Right lung (tissue), 5 donors: ENCODE data around the gene NXPH3. TPM values are rescaled to one million over a fixed set of nuclear protein-coding genes. Genes with fewer than 3 reads are reported as not detected.

Source experiments
- DNase-seq, 2 donors: peaks; one replicate each; pipeline ENCODE4 v3.0.0-alpha.2; 2013
- polyA plus RNA-seq, 5 donors: library from polyadenylated mRNA; unstranded; fragments of 120-200 nt; gene quantifications; one replicate each; pipeline versions ENCODE4 v1.2.1 to v1.2.3, GENCODE V29; 2013; ENCODE audit warnings: inconsistent platforms in 1 of 5, low replicate concordance in 1 of 5; ENCODE audit not compliant: insufficient read length in 5 of 5, insufficient read depth in 1 of 5

Gene NXPH3
- polyA plus RNA-seq, 5 donors = 0.84 to 1.8 (median 1.2) TPM

DNA sequence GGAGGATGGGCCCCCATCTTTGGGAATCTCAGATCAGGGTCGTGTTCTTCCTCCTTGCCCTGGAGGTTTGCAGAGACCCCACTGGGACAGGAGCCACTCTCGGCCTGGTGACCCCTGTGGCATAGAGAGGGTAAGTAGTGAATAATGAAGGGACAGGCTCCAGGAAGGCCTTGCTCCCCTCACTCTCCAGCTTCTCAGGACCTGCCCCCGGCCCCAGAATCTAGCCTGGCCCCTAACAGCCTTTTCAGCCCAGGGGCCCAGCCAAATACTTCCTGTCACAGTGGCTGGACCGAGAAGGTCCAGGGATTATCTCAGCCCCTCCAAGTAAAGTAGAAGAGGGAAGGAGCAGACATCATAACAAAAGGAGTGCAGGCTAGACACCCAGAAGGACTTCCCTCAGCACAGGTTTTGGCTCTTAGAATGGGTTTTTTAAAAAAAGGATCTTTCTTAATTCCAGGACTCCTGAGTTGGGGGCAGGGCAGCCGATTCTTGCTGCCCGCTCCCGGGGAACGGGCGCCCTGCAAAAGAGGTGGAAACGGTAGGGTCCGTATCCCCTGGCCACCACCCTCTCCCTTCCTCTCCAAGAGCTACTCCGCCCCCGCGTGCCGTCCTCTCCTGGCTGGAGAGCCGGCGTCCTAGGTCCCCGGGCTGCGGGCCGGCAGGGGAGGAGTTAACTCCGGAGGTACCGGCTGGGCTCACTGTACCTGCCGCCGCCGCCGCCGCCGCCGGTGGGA lies 559 bp upstream of the NXPH3 start:
- no peak for DNase-seq

DNA sequence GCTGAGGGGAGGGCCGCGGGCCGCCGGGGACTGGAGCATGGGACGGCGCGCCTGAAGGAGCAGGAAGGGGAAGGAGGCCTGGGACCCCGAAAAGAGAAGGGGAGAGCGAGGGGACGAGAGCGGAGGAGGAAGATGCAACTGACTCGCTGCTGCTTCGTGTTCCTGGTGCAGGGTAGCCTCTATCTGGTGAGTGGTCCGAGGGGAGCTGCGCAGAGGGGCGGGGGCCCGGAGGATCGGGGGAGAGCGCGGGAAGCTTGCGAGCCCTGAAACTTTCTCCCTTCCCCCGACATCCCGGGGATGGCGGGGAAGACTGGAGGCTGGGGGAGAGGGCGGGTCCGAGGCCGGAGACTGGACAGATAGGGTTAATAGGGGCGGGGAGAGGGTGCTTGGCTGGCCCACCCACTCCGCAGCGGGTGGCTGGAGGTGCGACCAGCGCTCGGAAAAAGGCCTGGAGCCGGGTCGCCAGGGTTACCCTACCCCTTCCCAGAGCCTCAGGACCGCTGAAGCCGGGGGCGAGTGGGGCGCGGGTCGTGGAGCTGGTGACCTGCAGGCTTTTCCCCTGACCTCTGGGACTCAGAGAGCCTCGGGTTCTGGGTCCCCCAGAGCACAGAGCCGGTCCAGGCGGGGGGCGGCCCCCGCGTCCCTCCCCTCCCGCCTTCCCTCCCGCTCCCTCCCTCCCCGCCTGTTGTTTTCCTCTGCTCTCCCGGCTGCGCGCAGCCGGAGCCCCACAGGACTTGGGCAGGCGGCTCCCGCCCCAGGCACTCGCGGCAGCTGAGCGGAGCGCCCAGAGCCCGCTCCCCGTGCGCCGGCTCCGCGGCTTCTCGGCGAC lies 631 bp downstream of the NXPH3 start:
- DNase-seq = peak in 1 of 2 donors; percentile 40

DNA sequence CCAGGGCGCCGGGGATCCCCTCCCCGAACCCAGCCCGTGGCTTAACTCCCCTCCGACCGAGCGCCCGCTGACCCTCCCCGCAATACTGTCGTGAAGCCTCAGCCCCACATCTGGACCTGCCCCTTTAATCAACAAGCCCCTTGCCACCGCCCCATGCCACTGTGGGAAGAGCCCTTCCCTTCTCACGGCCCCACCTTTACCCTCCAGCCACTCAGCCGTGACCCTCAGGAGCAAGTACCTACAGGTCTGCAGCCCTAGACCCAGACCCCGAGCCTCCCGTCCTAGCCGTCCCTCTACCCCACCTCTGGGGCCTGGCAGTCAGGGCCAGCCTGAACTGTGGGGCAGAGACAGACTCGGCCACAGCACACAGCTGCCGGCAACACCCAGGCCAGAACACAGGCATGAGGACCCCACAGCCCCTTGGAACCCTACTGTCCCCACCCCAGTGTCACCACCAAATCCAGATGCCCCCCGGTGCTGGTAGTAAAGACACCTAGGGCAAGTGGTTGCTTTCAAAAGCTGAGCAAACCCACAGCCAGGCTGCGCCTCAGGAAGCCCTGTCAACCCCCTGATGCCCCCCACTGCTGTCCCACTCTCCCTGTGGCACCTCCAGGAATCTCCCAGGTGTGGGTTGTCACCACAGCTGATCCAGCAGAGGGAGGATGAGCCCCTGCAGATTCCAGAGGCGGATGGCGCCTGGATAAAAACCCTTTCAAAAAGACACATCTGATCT lies 1.4 kb downstream of the NXPH3 start:
- DNase-seq = no peak

DNA sequence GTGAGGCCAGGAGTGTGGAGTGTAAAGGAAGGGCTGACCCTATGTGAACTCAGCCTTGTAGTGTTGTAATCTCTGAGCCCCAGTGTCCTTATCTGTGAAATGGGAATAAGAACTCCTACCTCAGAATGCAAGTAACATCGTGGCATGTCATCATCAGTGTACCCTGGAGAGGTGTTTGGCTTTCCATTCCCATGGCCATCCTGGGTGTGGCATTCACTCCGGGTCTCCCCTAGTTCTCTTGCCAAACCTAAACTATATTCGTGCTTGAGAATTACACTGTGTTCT lies 1.9 kb downstream of the NXPH3 start:
- DNase-seq = no peak

DNA sequence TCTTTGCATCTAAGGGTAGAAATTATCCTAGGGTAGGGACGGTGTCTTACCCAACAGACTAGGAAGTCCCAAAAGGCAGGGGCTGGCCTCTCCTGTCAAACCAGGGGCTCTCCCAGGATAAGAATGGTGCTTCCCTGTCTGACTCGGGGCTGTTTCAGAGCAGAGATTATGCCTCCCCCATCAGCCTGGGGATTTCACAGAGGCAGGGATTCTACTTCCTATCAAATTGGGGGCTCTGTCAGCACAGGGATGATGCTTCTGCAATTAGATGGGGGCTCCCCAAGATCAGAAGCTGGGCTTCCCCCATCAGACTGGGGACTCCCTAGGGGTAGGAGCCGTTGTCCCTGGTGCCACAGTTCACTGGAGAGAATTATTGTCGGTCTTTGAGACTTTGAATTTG lies 2.3 kb downstream of the NXPH3 start:
- DNase-seq = no peak

DNA sequence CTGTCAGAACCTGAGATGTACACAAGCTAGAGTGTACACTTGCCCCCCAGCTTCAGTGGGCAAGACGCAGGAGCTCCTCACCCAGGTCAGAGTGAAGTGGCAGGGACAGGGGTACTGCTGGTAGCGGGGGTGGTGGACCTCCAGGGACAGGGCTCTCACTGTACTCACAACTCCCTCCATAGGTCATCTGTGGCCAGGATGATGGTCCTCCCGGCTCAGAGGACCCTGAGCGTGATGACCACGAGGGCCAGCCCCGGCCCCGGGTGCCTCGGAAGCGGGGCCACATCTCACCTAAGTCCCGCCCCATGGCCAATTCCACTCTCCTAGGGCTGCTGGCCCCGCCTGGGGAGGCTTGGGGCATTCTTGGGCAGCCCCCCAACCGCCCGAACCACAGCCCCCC lies 2.7 kb downstream of the NXPH3 start:
- no peak for DNase-seq

- no peak for DNase-seq
Measured at GRCh38 chr17:49578952-49579500, 3.4 kb downstream of the NXPH3 start.

DNA sequence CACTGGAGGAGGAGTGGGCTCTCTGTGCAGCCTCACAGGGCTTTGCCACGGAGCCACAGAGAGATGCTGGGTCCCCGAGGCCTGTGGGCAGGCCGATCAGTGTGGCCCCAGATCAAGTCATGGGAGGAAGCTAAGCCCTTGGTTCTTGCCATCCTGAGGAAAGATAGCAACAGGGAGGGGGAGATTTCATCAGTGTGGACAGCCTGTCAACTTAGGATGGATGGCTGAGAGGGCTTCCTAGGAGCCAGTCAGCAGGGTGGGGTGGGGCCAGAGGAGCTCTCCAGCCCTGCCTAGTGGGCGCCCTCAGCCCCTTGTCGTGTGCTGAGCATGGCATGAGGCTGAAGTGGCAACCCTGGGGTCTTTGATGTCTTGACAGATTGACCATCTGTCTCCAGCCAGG lies 3.9 kb downstream of the NXPH3 start:
- DNase-seq = no peak

- DNase-seq = no peak
Measured at GRCh38 chr17:49580055-49580721, 4.5 kb downstream of the NXPH3 start.

DNA sequence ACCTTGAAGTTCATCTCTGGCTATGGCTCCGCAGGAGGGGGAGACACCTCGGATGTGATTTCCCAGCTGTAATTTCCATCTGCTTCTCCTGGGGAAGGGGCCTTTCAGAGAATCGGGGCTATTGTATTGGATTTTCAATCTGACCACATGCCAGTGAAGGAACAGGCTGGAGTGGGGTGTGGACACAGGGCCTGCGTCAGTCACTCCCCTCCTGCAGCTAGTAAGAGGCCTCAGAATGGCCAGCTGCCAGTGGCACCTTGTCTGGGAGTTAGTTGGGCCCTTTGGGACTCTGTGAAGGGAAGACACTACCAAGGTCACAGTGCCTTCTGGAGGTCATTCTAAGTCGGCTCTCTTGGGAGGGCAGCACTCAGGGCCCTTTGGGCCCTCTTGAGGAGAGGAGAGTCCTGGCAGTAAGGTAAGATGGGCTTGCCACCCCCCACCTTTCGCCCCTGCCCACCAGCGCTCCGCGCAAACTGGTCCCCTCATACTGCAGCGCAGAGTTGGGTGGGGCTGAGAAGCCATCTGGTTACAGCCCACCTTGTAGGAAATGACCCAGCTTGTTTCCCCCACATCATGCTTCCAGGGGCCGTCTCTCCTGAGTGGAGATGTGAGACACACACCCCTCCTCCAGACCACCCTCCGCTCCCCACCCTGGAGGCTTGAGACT lies 5.4 kb downstream of the NXPH3 start:
- no peak for DNase-seq

- no peak for DNase-seq
Measured at GRCh38 chr17:49581648-49581998, 6.0 kb downstream of the NXPH3 start.

DNA sequence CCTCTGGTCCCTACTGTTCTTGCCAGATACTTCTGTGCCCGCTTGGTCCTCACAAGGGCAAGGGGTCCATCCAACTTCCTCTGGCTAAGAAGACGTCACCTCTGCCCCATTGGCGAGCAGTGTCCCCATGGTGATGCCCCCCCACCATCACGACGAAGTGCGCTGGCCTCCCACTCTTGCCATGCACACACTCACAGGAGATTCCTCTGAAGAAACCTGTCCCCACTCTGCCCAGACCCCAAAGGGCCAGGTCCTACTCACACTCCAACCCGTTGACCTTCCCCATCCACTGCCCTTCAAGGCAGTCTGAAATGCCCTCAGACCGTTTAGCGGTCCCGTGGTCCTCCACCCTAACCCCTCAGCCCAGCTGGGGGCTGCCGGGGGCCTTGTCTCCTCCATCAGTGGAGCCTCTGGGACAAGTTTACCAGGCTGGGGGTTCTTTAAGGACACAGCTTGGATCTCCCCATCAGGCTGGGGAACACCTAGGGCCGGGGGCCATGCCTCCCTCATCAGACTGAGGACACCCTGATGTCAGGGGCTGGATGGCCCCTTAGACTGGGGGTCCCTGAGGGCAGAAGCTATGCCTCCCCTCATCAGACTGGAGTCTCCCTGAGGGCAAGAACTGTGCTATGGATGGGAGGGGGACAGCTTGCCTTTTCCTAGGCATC lies 6.5 kb downstream of the NXPH3 start:
- no peak for DNase-seq

GRCh38 chr17:49582789-49583188 lies 7.1 kb downstream of the NXPH3 start:
- DNase-seq = no peak

DNA sequence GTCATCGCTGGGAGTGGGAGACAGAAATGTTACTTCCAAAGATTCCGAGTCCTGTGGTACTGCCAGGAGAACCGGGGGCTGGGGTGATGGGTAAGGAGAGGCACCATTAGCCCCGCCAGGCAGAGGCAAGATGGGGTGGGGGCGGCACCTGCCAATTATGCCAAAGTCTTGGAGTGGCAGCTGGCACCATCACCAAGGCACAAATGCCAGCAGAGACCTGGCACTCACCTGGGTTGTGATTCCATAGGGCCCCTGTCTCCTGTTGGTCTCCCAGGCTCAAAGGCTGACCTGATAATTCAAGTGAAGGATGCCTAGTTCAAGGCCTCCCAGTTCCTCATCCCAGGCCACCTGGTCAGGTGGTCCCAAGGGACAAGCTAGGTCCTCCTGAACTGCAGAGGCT lies 7.6 kb downstream of the NXPH3 start:
- no peak for DNase-seq

DNA sequence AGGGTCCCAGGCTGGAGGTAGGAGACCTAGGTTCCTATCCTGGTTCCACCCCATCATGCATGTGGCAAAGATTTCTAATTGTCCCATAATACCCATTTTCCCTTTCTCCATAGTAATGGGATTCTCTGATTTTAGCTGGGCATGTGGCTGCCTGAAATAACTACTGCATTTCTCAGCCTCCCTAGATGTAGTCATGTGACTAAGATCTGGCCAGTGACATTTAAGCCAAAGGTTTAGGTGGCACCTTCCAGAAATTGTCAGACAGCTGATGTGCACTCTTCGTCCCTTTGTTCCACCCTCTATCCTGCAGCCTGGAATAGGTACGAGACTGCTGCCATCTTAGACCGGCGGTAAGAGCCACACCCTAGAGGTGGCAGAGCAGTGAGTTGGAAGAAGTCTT lies 8.2 kb downstream of the NXPH3 start:
- DNase-seq = no peak

GRCh38 chr17:49585422-49586027 lies 9.9 kb downstream of the NXPH3 start:
- no peak for DNase-seq

- no peak for DNase-seq
Measured at GRCh38 chr17:49587366-49588073, 11.8 kb downstream of the NXPH3 start.

DNA sequence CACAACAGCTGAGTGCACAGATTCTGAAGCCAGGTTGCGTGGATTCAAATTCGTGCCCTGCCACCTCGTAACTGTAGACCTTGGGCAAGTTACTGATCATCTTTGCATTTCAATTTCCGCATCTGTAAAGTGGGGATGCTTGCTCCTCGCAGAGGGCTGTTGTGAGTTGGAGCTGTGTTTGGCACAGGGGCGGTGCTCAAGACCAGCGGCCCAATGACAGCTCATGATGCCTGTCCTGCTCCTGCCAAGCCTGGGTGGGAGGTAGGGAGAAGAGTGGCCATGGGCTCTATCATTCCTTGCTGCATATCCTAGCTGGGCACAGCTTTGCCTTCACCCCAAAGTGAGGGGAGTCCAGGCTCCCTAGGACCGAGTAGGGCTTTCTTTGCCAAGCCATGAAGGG lies 12.6 kb downstream of the NXPH3 start:
- DNase-seq = no peak

DNA sequence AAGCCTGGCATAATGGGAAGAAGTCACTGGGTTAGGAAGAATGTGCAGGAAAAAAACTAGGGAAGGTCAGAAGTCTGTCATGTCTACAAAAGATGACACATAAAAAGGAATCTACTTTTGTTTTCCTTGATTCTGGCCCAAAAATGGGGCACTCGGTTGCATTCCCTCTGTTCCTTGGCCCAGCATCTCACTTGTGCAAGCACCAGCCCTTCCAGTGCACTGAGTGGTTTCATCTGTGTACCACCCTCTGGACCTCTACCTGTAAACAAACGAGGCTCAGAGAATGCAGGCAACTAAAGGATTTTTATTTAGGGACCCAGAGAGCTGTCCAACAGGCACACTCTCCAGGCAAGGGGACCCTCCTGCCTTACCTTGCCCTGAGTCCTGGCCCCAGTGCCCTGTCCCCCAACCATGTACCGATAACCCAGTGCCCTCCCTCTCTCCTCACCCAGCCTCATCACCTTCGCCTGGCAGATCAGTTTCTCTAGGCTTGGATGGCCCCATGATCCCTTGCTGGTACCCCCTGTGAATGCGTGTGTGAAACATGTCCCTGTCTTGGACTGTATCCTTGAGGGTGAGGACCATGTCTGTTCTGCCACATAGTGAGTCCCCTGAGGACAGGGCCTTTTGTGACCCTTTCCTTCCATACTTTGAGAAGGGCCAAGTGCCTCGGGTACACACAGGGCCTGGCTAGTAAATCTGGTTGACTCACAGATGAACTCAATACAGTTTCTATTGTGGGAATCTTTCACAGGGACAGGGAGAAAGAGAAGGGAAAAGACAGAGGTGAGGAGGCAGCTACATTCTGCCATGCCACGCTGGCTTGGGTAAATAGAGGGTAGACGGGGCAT lies 13.3 kb downstream of the NXPH3 start:
- DNase-seq = no peak
